Ishikawa (cell line): Measurements from ENCODE around the gene KCND3.

ENCODE experiments used
- CEBPB ChIP-seq: IDR thresholded peaks from 2 replicates; pipeline ENCODE4 v1.6.1; 2012
- CREB1 ChIP-seq: IDR thresholded peaks from 2 replicates; pipeline ENCODE4 v1.6.1; 2012; ENCODE audit warnings: low read depth
- EGR1 ChIP-seq: IDR thresholded peaks from 2 replicates; pipeline ENCODE4 v1.6.1; 2012
- EP300 ChIP-seq: IDR thresholded peaks from 2 replicates; pipeline ENCODE4 v1.6.1; 2012; ENCODE audit warnings: borderline replicate concordance
- FOXM1 ChIP-seq: IDR thresholded peaks from 2 replicates; pipeline ENCODE4 v1.6.1; 2012; ENCODE audit warnings: low read depth, borderline replicate concordance
- MAX ChIP-seq: IDR thresholded peaks from 2 replicates; pipeline ENCODE4 v1.6.1; 2012
- NFIC ChIP-seq: IDR thresholded peaks from 2 replicates; pipeline ENCODE4 v1.6.1; 2012
- RAD21 ChIP-seq: IDR thresholded peaks from 2 replicates; pipeline ENCODE4 v1.6.1; 2012; ENCODE audit warnings: low read depth
- REST ChIP-seq: IDR thresholded peaks from 2 replicates; pipeline ENCODE4 v1.6.1; 2012; ENCODE audit warnings: low read depth, mild to moderate bottlenecking
- TAF1 ChIP-seq: IDR thresholded peaks from 2 replicates; pipeline ENCODE4 v1.6.1; 2012; ENCODE audit warnings: low read depth, mild to moderate bottlenecking
- TCF12 ChIP-seq: IDR thresholded peaks from 2 replicates; pipeline ENCODE4 v1.6.1; 2012; ENCODE audit warnings: low read depth
- TEAD4 ChIP-seq: IDR thresholded peaks from 2 replicates; pipeline ENCODE4 v1.6.1; 2012
- USF1 ChIP-seq: IDR thresholded peaks from 2 replicates; pipeline ENCODE4 v1.6.1; 2012
- YY1 ChIP-seq: IDR thresholded peaks from 2 replicates; pipeline ENCODE4 v1.6.1; 2012; ENCODE audit warnings: low read depth
- ZBTB7A ChIP-seq: IDR thresholded peaks from 2 replicates; pipeline ENCODE4 v1.6.1; 2012; ENCODE audit warnings: low read depth

Gene KCND3

GRCh38 chr1:111745675-111746613 lies 243.5 kb downstream of the KCND3 start:
- TF ChIP-seq ZBTB7A: no peak
- no peak for TF ChIP-seq EP300
- TF ChIP-seq TEAD4: no peak
- TF ChIP-seq RAD21: no peak
- no peak for TF ChIP-seq REST
- TF ChIP-seq CREB1: no peak
- TF ChIP-seq EGR1: no peak
- TF ChIP-seq CEBPB: no peak
- TF ChIP-seq NFIC: no peak
- TF ChIP-seq YY1: no peak
- no peak for TF ChIP-seq TCF12
- TF ChIP-seq USF1: no peak
- no peak for TF ChIP-seq TAF1

- TF ChIP-seq ZBTB7A: no peak
Measured at GRCh38 chr1:111743679-111744101, 245.8 kb downstream of the KCND3 start.

- TF ChIP-seq RAD21: no peak
- TF ChIP-seq FOXM1: no peak
- TF ChIP-seq MAX: no peak
- TF ChIP-seq EP300: no peak
- no peak for TF ChIP-seq EGR1
- TF ChIP-seq REST: no peak
- no peak for TF ChIP-seq NFIC
- no peak for TF ChIP-seq USF1
- TF ChIP-seq ZBTB7A: no peak
- TF ChIP-seq TCF12: no peak
- no peak for TF ChIP-seq TEAD4
- TF ChIP-seq CREB1: no peak
- TF ChIP-seq CEBPB: no peak
- TF ChIP-seq TAF1: no peak
- no peak for TF ChIP-seq YY1
Measured at GRCh38 chr1:111742938-111743549, 246.4 kb downstream of the KCND3 start.

- TF ChIP-seq FOXM1 (no peak), TAF1 (no peak), NFIC (no peak), CEBPB (no peak), REST (no peak), USF1 (no peak), CREB1 (no peak), EP300 (no peak), MAX (no peak), RAD21 (no peak), TEAD4 (no peak), EGR1 (no peak), YY1 (no peak), TCF12 (no peak), ZBTB7A (no peak)
Measured at GRCh38 chr1:111739925-111740765, 249.3 kb downstream of the KCND3 start.
